ENCODE measurements around the gene RNF5.

RNF5 gene

DNA sequence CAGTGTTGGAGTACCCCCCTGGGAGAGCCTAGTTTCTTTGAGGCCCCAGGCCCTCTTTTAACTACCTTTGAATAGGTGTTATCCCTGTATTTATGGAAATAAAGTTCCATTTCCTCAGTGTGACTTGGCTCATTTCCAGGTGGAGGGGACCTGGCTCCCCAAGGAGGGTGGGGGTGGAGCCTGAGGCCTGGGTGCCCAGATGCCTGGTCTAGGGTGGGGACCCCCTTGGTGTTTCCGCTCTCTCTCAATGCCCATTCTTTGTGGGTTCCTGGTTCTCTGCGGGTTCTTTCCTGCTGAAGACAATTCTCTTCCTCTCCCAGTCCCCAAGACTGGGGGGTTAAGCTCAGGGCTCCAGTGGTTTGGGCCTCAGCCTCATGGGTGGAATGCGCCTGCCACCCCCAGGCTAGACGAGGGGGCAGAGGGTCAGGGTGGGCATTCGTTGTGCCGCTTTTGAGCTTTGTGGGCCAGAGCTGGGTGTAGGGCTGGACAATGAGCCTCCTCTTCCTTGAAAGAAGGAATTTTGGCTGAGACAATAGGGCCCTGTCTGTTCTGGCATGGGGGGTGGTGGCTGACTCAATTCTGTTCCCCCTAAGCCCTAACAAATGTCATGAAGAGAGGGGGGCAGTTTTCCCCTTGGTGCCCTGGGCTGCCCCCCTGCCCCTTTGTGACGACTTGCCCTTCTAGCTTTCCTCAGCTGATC is 14.5 kb upstream of the RNF5 start:
- DNase-seq: no peak
- no peak for TF ChIP-seq GATA1 (IDR thresholded peaks at IDR 0.05; ENCODE audit: low read depth, low read length)
- TF ChIP-seq POLR2A (IDR thresholded peaks at IDR 0.05; ENCODE audit: low read length): no peak

DNA sequence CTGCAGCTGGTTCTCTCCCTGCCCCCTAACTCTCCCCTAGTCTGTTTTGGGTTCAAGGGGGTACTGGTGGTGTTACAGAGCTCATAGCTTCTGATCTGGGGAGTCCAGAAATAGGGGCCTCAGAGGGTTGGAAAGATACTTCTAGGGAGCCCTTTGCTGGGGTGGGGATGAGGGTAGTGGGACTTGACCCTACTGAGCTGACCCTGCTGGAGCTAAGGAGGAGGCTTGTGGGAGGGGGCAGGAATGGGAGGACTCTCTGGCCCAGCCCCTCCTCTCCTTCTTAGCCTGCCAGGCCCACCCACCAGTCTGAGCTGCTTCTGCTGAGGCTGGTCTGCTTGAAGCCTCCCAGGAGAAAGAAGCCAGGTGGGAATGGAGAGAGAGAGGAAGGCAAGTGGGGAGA is 13.9 kb upstream of the RNF5 start, which contains the start of gene EGFL8:
EGFL8 (plus strand) TSS at position 301 of the 400 bp plus-strand sequence. CDS start 1,571 bp downstream, outside the sequence.
- no peak for TF ChIP-seq POLR2A (IDR thresholded peaks at IDR 0.05; ENCODE audit: low read length)
- TF ChIP-seq GATA1 (IDR thresholded peaks at IDR 0.05; ENCODE audit: low read depth, low read length): no peak
- no peak for DNase-seq

DNA sequence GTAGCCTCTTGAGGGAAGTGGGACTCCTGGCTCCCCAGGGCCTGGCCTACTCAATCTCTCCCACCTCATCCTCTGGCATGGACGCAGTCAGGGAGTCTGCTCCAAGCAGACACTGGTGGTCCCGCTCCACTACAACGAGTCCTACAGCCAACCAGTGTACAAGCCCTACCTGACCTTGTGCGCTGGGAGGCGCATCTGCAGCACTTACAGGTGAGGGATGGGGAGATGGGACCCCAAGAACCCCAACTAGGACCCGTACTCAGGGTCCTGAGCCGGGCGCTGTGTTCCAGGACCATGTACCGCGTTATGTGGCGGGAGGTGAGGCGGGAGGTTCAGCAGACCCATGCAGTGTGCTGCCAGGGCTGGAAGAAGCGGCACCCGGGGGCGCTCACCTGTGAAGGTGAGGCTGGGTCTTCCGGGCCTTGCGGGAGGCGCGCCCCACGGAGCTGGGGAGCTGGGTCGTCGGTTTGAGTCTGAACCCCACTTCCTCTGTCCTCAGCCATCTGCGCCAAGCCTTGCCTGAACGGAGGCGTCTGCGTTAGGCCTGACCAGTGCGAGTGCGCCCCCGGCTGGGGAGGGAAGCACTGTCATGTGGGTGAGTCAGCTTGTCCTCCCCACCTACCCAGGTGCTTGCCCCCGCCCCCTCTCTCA is 11.7 kb upstream of the RNF5 start:
- DNase-seq: no peak

DNA sequence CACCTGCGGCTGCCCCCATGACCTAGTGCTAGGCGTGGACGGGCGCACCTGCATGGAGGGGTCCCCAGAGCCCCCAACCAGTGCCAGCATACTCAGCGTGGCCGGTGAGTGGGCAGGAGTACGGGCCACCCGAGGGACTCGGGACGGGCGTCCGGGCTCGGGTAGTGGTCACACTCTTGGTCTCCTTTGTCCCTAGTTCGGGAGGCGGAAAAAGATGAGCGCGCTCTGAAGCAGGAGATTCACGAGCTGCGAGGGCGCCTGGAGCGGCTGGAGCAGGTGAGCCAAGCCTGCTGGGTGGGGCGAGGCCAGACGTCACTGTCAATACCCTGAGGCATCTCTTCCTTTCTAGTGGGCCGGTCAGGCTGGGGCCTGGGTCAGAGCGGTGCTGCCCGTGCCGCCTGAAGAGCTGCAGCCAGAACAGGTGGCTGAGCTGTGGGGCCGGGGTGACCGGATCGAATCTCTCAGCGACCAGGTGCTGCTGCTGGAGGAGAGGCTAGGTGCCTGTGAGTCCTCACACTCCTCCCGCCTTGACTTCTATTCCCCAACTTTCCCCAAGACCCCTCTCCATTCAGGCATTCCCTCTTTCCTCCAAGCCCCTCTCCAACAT is 10.9 kb upstream of the RNF5 start:
- no peak for DNase-seq

More for the DNA sequence above, 11.7 kb upstream of the RNF5 start:
- TF ChIP-seq POLR2A (IDR thresholded peaks at IDR 0.05; ENCODE audit: low read length) (no peak), GATA1 (IDR thresholded peaks at IDR 0.05; ENCODE audit: low read depth, low read length) (no peak)

DNA sequence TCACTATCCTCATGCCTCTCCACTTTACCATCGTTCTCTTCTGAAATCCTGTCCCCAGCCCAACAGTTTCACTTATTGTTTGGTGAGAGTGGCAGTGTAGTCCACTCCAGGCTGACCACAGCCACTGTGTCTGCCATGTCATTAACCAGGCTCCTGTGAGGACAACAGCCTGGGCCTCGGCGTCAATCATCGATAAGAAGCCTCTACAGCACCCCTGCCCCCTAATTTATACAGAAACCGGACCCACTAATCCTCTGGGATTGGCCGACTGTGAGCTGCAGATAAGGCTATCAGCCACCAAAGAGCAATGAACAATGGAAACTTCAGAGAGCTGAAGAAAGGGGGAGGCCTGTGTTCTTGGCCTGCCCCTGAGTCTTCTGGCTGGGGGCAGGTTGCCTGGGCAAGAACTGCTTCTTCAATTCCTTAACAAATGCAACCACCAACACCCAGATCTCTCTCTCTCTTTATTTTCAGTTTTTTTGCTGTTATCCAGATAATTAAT is 10.4 kb upstream of the RNF5 start:
- peak; percentile 71 to 93 for DNase-seq
- TF ChIP-seq GATA1 (IDR thresholded peaks at IDR 0.05; ENCODE audit: low read depth, low read length) (peak; percentile 30), POLR2A (IDR thresholded peaks at IDR 0.05; ENCODE audit: low read length) (peak; percentile 50)

More for the DNA sequence above, 10.9 kb upstream of the RNF5 start:
- TF ChIP-seq POLR2A (IDR thresholded peaks at IDR 0.05; ENCODE audit: low read length) (no peak), GATA1 (IDR thresholded peaks at IDR 0.05; ENCODE audit: low read depth, low read length) (no peak)

DNA sequence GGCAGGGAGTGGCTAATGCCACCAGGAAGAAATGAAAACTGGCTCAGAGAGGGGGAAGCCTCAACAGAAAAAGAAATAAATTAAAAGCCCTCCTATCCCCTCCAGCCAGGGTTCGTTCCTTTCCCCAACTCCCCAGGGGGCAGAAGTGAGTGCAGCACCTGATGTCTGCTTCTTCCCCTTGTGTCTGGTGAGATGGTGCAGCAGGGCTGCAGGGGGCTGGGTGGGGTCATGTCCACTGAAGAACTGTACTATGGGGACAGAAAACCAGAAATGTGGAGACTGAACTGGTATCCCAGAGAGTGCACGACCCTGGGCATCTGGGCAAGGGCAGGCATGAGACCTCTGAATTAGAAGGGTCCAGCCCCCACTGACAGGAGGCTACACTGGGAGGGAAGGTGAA is 9.9 kb upstream of the RNF5 start:
- DNase-seq: no peak
- TF ChIP-seq POLR2A (IDR thresholded peaks at IDR 0.05; ENCODE audit: low read length) (no peak), GATA1 (IDR thresholded peaks at IDR 0.05; ENCODE audit: low read depth, low read length) (no peak)

DNA sequence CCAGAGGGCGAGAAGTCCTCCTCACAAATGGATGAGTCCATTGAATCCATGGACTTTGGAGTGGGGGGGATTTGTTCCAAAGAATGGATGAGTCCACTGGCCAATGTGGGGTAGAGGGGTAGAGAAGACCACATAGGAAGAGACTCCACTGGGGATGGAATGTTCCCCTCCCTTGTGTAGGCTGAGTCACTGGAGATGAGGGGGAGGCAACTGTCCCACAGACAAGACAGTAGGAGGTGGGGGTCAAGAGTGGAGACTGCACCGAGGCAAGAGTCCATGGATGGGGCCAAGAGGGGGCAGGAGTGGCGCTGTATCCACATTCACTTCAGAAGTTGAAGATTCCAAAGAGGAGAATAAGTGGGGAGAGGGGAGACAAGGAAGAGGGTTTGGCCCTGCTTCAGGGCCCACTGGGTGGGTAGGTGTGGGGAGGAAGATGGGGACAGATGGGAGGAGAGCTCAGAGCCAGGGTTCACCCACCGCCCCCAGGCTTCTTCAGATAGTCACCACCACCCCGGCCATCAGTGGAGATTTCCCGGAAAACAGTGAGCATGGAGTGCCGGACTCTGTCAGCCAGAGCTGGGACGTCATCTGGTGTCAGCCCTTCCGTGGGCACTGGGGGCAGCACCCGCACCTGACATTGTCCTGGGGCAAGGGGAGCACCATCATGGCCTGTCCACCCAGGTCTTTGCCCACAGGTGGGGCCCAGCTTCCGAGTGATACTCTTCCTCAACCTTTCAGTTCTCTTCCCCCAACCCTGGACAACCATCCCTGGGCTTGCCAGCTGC is 9.2 kb upstream of the RNF5 start:
- no peak for DNase-seq

DNA sequence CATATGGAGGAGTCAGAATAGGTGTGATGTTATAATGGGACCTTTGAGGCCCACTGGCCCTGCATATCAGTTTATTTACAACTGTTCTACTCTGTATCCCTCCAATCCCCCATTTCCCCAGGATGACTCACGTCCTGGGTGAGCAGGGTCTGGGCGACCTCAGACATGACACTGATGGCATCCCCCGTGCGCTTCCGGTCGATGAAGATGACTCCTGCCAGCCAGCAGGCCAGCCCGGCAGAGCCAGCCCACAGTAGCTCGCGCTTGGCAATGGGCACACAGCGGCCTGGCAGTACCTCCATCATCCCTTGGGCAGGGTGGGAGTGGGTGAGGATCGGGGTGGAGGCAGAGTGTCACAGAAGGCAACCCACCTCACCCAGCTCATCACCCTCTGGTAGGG is 7.9 kb upstream of the RNF5 start:
- no peak for TF ChIP-seq POLR2A (IDR thresholded peaks at IDR 0.05; ENCODE audit: low read length)
- TF ChIP-seq GATA1 (IDR thresholded peaks at IDR 0.05; ENCODE audit: low read depth, low read length): no peak
- no peak for DNase-seq

More for the DNA sequence above, 9.2 kb upstream of the RNF5 start:
- TF ChIP-seq GATA1 (IDR thresholded peaks at IDR 0.05; ENCODE audit: low read depth, low read length) (no peak), POLR2A (IDR thresholded peaks at IDR 0.05; ENCODE audit: low read length) (peak; percentile 42)

DNA sequence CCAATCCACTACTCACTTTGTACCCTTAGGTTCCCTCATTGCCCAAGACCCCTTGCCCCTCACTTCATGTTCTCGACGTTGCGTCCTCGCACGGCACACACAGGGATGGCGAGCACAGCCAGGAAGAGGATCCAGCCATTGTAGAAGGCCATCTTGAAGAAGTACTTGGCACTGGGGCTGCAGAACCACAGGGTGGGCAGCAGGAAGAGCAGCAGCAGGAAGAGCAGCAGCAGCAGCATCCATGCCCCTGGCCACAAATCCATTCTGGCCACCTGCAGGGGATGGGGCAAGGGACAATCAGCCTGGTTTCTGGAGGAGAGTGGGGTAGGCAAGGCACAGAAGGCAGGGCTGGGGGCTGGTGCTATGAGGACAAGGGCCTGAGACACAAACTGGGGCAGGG is 7.0 kb upstream of the RNF5 start:
- DNase-seq: no peak
- TF ChIP-seq POLR2A (IDR thresholded peaks at IDR 0.05; ENCODE audit: low read length): no peak
- no peak for TF ChIP-seq GATA1 (IDR thresholded peaks at IDR 0.05; ENCODE audit: low read depth, low read length)

DNA sequence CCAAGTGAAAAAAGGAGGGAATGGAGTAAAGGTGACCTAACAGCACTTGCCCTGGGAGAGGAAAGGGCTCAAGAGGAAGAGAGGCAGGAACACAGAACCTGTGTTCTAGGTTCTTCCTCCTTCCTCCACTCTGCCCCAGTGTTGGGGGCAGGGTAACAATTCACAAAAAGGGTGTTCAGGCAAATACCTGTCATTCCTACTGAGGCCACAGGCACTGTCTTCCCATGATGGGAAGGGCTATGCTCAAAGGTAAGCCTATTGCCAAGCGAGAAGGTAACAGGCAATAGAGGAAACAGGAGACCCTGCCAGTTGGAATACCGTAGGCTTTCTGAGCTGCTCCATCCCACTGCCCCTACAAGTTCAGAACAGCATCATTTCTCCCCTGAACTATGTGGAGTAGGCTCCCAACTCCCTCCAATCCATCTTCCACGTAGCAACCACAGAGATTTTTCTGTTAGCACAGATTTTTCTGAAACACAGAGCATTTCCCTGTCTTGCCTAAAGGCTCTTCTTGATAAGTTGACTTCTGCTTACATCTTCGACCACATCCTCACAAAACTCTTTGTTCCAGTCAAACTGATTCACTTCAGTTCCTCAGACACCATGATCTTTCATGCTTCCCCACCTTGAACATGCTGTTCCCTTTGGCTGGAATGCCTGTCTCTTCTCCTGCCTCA is 5.0 kb upstream of the RNF5 start:
- no peak for DNase-seq
- TF ChIP-seq POLR2A (IDR thresholded peaks at IDR 0.05; ENCODE audit: low read length): no peak
- no peak for TF ChIP-seq GATA1 (IDR thresholded peaks at IDR 0.05; ENCODE audit: low read depth, low read length)

DNA sequence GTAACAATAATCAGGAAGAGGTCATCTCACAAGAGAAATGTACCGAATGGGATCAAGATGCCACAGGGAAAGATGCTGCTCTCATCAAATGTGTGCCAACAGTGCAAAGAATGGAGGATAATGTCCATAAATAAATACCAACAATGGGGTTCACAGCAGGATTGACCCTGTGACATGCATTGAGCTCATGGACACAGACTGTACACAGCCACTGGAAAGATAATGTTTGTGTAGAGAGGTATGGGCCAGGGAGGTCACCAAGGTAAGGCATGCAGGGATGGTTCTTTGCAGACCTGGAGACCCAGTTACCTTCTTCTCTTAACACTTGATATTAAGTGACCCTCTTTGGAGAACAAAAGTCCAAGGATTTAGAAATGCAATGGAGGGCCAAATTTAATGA is 3.8 kb upstream of the RNF5 start:
- TF ChIP-seq POLR2A (IDR thresholded peaks at IDR 0.05; ENCODE audit: low read length) (no peak), GATA1 (IDR thresholded peaks at IDR 0.05; ENCODE audit: low read depth, low read length) (no peak)
- no peak for DNase-seq

DNA sequence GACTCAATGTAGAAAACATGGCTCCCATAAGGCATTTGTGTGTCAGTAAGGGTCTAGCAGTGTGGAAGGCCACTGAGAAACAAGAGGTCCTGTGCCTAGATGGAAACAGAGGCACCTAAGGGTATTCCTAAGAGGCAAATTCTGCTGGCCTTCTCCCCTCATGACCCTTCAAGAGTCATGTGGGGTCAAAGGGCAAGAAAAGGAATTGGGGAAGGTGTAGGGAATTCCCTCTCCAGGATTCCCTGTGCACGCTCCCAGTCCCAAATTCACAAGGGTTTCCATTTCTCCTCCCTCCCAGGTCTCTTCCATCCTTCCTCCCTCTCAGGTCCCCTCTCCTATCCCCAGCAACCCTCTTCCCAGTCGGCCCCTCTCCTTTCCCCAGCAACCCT is 2.9 kb upstream of the RNF5 start:
- TF ChIP-seq POLR2A (IDR thresholded peaks at IDR 0.05; ENCODE audit: low read length) (no peak), GATA1 (IDR thresholded peaks at IDR 0.05; ENCODE audit: low read depth, low read length) (no peak)
- no peak for DNase-seq

Data from erythroblast (primary cell).